Skeletal muscle satellite cell (primary cell): ENCODE measurements around the gene ISM1.

Experiments
- H3K27me3 ChIP-seq: 2 replicates; pipeline ENCODE4 v1.7.0; 2013; ENCODE audit warnings: low read length; ENCODE audit not compliant: control insufficient read depth, insufficient read depth
- H3K36me3 ChIP-seq: 2 replicates; pipeline ENCODE4 v1.7.0; 2013; ENCODE audit warnings: mild to moderate bottlenecking, control low read depth, low read length; ENCODE audit not compliant: insufficient read depth
- H3K4me1 ChIP-seq: 2 replicates; pipeline ENCODE4 v1.7.0; 2013; ENCODE audit warnings: low read length; ENCODE audit not compliant: control insufficient read depth, insufficient read depth
- H3K4me2 ChIP-seq: 2 replicates; pipeline ENCODE4 v1.7.0; 2013; ENCODE audit warnings: mild to moderate bottlenecking, low read length
- H3K4me3 ChIP-seq: 2 replicates; pipeline ENCODE4 v1.7.0; 2013; ENCODE audit warnings: low read length
- H3K9ac ChIP-seq: 2 replicates; pipeline ENCODE4 v1.7.0; 2013; ENCODE audit warnings: mild to moderate bottlenecking, low read depth, low read length, moderate library complexity
- H3K9me3 ChIP-seq: replicated peaks from 2 replicates; pipeline ENCODE4 v1.7.0; 2013; ENCODE audit warnings: mild to moderate bottlenecking, control low read depth, low read length

Gene ISM1

GRCh38 chr20:13305284-13305683 is 84.2 kb downstream of the ISM1 start:
- Histone ChIP-seq H3K9ac (no peak overlapping the region), H3K4me2 (no peak overlapping the region), H3K27me3 (peaks cover 6% of the 10 kb centered on the region), H3K4me1 (no peaks in the 10 kb centered on the region), H3K4me3 (no peak overlapping the region), H3K36me3 (no peaks in the 10 kb centered on the region), H3K9me3 (no peaks in the 10 kb centered on the region)

- Histone ChIP-seq H3K4me3 (no peak overlapping the region), H3K27me3 (peaks cover 6% of the 10 kb centered on the region), H3K36me3 (no peaks in the 10 kb centered on the region), H3K4me1 (no peaks in the 10 kb centered on the region), H3K9ac (no peak overlapping the region), H3K4me2 (no peak overlapping the region), H3K9me3 (no peaks in the 10 kb centered on the region)
These were observed 86.6 kb downstream of the ISM1 start for GRCh38 chr20:13307562-13308163.

DNA sequence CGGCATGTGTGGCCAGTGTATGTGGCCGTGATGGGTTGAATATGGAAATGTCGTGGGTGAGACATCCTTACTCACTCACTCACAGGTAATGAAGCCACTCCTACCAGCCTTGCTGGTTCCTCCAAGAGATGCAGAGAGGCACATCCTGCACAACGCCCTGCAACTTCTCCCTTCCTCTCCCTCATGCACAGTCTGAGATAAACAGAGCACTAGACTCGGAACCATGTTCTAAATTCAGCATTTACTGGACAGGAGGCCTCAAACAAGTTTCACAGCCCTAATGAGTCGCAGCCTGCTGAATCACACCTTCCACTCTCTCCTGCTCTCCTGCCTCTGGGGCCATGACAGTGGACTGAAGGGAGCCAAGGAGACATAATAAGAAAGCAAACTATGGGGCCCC is 91.2 kb downstream of the ISM1 start:
- no peak overlapping the region for H3K4me2 ChIP-seq
- no peak overlapping the region for H3K4me3 ChIP-seq
- no peaks in the 10 kb centered on the region for H3K36me3 ChIP-seq
- no peaks in the 10 kb centered on the region for H3K9me3 ChIP-seq
- no peaks in the 10 kb centered on the region for H3K4me1 ChIP-seq
- no peaks in the 10 kb centered on the region for H3K27me3 ChIP-seq
- no peak overlapping the region for H3K9ac ChIP-seq

DNA sequence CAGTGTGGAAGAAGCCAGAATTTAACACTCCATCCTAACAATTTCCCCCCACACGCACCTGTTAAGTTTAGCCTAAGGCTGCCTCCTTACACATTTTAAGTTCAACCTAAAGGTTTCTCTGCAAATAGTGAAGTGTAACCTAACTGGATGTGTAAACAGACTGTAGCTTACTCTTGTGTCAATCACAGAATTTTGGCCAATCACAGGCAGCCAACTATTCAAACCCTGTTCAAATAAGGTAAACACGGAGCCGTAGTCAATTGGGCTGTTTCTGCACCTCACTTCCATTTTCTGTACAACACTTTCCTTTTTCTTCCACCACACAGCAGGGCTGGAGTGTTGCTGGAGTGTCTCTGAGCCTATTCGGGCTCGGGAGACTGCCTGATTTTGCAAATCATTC is 92.1 kb downstream of the ISM1 start:
- Histone ChIP-seq H3K36me3 (no peaks in the 10 kb centered on the region), H3K9ac (no peak overlapping the region), H3K27me3 (no peaks in the 10 kb centered on the region), H3K9me3 (no peaks in the 10 kb centered on the region), H3K4me3 (no peak overlapping the region), H3K4me2 (no peak overlapping the region), H3K4me1 (no peaks in the 10 kb centered on the region)

- no peaks in the 10 kb centered on the region for H3K27me3 ChIP-seq
- H3K4me2 ChIP-seq = no peak overlapping the region
- no peaks in the 10 kb centered on the region for H3K4me1 ChIP-seq
- H3K4me3 ChIP-seq = no peak overlapping the region
- no peak overlapping the region for H3K9ac ChIP-seq
- no peaks in the 10 kb centered on the region for H3K36me3 ChIP-seq
- H3K9me3 ChIP-seq = no peaks in the 10 kb centered on the region
These were observed 96.4 kb downstream of the ISM1 start for GRCh38 chr20:13317439-13317838.

- peaks cover 5% of the 10 kb centered on the region for H3K27me3 ChIP-seq
- no peak overlapping the region for H3K4me3 ChIP-seq
- H3K4me2 ChIP-seq = no peak overlapping the region
- no peaks in the 10 kb centered on the region for H3K4me1 ChIP-seq
- no peak overlapping the region for H3K9ac ChIP-seq
- no peaks in the 10 kb centered on the region for H3K36me3 ChIP-seq
- H3K9me3 ChIP-seq = no peaks in the 10 kb centered on the region
These were observed 97.9 kb downstream of the ISM1 start for GRCh38 chr20:13318871-13319521.

GRCh38 chr20:13320702-13321101 is 99.6 kb downstream of the ISM1 start:
- Histone ChIP-seq H3K4me2 (no peak overlapping the region), H3K9ac (no peak overlapping the region), H3K36me3 (no peaks in the 10 kb centered on the region), H3K4me1 (no peaks in the 10 kb centered on the region), H3K9me3 (no peaks in the 10 kb centered on the region), H3K27me3 (peaks cover 5% of the 10 kb centered on the region), H3K4me3 (no peak overlapping the region)

DNA sequence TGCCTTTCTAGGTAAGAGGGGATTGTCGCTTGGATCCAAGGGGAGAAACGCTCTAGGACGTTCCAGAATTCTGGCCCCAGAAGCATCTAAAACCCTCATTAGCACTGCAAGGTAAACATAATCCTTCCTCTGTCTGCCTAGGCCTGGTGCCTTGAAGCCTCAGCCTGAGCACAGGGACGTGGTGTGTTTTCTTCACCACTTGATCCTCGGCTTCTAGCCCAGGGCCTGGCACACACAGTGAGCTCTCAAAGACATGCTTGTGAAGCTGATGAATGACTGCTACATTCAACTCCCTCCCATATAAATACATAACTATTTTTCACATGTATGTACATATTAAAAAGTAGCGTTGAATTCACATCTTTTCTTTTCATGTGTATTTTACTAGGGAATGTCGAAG is 100.3 kb downstream of the ISM1 start:
- H3K4me2 ChIP-seq = no peak overlapping the region

DNA sequence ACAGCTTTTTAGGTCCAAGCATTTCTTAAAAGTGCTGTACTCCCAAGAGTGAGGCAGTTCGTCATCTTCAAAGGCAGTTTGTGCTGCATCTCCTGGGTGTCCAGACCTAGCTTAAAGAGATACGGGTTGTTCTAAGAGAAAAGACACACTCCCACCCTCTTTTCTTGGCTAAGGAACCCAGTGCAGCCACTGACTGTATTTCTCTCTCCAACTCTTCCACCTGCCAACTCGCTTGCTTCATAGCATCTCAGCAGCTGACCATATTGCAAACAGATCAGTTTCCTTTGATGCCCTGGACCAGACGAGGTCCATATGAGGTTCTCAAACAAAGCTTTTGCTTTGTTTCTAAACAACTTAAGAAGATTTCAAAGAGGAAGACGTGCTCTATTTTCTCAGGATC is 101.1 kb downstream of the ISM1 start:
- Histone ChIP-seq H3K36me3 (no peaks in the 10 kb centered on the region), H3K4me2 (no peak overlapping the region), H3K9me3 (no peaks in the 10 kb centered on the region), H3K4me3 (no peak overlapping the region), H3K9ac (no peak overlapping the region), H3K27me3 (peaks cover 5% of the 10 kb centered on the region), H3K4me1 (no peaks in the 10 kb centered on the region)

More for the DNA sequence above, 100.3 kb downstream of the ISM1 start:
- Histone ChIP-seq H3K27me3 (peaks cover 5% of the 10 kb centered on the region), H3K36me3 (no peaks in the 10 kb centered on the region), H3K4me1 (no peaks in the 10 kb centered on the region), H3K9ac (no peak overlapping the region), H3K9me3 (no peaks in the 10 kb centered on the region), H3K4me3 (no peak overlapping the region)

DNA sequence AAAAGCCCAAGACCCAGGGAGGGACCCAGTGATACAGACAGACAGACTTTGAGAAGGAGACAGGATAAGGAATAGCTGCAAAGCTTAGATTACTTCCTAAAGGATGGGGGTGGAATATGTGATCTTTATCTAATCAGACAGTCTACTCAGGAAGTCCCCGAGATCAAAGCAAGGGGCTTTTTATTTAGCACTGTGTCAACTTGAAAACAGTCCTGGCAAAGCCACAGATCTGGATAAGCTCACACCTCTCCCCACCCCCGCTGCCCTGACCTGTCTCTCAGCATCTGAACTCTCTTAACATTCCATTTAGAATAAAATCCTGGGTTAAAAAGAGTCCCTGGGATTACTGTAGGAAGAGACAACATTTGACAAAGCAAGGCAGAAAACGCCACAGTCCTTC is 101.5 kb downstream of the ISM1 start:
- Histone ChIP-seq H3K9ac (no peak overlapping the region), H3K9me3 (no peaks in the 10 kb centered on the region), H3K4me1 (no peaks in the 10 kb centered on the region), H3K4me2 (no peak overlapping the region), H3K36me3 (no peaks in the 10 kb centered on the region), H3K4me3 (no peak overlapping the region), H3K27me3 (peaks cover 5% of the 10 kb centered on the region)

- Histone ChIP-seq H3K9ac (no peak overlapping the region), H3K27me3 (peaks cover 5% of the 10 kb centered on the region), H3K4me3 (no peak overlapping the region), H3K9me3 (no peaks in the 10 kb centered on the region), H3K36me3 (no peaks in the 10 kb centered on the region), H3K4me1 (no peaks in the 10 kb centered on the region), H3K4me2 (peak overlapping the region; percentile 43)
These were observed 104.0 kb downstream of the ISM1 start for GRCh38 chr20:13325033-13325432.

DNA sequence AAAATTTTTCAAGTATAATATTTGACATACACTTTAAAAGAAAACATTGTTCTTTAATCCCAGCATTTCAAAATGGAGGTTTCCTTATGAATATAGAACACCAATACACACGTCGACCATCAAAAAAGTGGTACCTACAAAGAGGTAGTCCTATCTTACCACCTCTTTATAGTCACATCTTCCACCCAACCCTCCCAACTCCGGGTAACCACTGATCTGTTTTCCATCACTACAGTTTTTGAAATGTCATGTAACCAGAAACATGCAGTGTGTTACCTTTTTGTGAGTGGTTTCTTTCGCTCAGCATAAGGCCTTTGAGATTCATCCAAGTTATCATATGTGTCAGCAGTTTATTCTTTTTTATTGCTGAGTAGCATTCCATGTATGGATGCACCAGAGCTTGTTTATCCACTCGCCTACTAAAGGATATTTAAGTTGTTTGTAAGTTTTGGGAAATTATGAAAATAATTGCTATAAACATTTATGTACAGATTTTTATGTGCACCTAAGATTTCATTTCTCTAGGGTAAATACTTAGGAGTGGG is 104.8 kb downstream of the ISM1 start:
- Histone ChIP-seq H3K4me1 (no peaks in the 10 kb centered on the region), H3K4me2 (no peak overlapping the region), H3K9ac (no peak overlapping the region), H3K27me3 (peaks cover 5% of the 10 kb centered on the region), H3K36me3 (no peaks in the 10 kb centered on the region), H3K9me3 (no peaks in the 10 kb centered on the region), H3K4me3 (no peak overlapping the region)
